Vagina (tissue), 2 donors: ENCODE data around the gene ZNF629. TPM values are rescaled to one million over a fixed set of nuclear protein-coding genes. Genes with fewer than 3 reads are reported as not detected.

Experiments used
- DNase-seq, 2 donors: peaks; one replicate each; pipeline ENCODE4 v3.0.0-alpha.2; 2017; ENCODE audit errors: extremely low spot score in 2 of 2
- H3K27ac ChIP-seq: fragments of 200-600 bp; sonication (generic); one replicate; pipeline ENCODE4 v1.5.1; 2019
- H3K27me3 ChIP-seq: fragments of 200-600 bp; sonication (generic); one replicate; pipeline ENCODE4 v1.5.1; 2019
- H3K36me3 ChIP-seq, 2 donors: fragments of 200-600 bp; sonication (generic); one replicate each; pipeline ENCODE4 v1.5.1; 2017 to 2019
- H3K4me1 ChIP-seq: fragments of 200-600 bp; sonication (generic); one replicate; pipeline ENCODE4 v1.5.1; 2019
- H3K4me3 ChIP-seq, 2 donors: fragments of 200-600 bp; sonication (generic); 1 replicate in 1 of 2; 2 replicates in 1 of 2; pipeline ENCODE4 v1.5.1; 2016 to 2019
- H3K9me3 ChIP-seq: fragments of 200-600 bp; sonication (generic); one replicate; pipeline ENCODE4 v1.5.1; 2019
- POLR2A ChIP-seq, 2 donors: fragments of 450-650 bp; IDR thresholded peaks; one replicate each; pipeline ENCODE4 v1.6.1; 2017; ENCODE audit warnings: antibody characterized with exemption in 2 of 2, mild to moderate bottlenecking in 2 of 2, moderate library complexity in 2 of 2
- POLR2AphosphoS5 ChIP-seq, 2 donors: sonication (generic); formaldehyde crosslinking; IDR thresholded peaks; one replicate each; pipeline ENCODE4 v1.9.0; 2017; ENCODE audit warnings: antibody characterized with exemption in 2 of 2, mild to moderate bottlenecking in 2 of 2, low read depth in 1 of 2; ENCODE audit not compliant: insufficient read depth in 1 of 2
- intact Hi-C: fragments of 100-400 bp; cut with DNase I; formaldehyde crosslinking; loops from one replicate; pipeline ENCODE4 v1.15.1; 2023
- total RNA-seq: library from RNA; depleted of rRNA; stranded (reverse); fragments of >200 nt; gene quantifications from one replicate; pipeline ENCODE4 v1.2.3, GENCODE V29; 2016
- TF ChIP-seq, protein P1 (sequence below), 3 experiments: fragments of 450-650 bp in 2 of 3; fragments of 200-600 bp in 1 of 3; sonication (generic) in 1 of 3; IDR thresholded peaks; one replicate each; pipeline ENCODE4 v1.5.1; 2017 to 2019; ENCODE audit warnings: antibody characterized with exemption in 3 of 3, mild to moderate bottlenecking in 2 of 3, moderate library complexity in 2 of 3

Gene ZNF629
- total RNA-seq, 1 donor from 2014 or later, result 11.3 TPM

DNA sequence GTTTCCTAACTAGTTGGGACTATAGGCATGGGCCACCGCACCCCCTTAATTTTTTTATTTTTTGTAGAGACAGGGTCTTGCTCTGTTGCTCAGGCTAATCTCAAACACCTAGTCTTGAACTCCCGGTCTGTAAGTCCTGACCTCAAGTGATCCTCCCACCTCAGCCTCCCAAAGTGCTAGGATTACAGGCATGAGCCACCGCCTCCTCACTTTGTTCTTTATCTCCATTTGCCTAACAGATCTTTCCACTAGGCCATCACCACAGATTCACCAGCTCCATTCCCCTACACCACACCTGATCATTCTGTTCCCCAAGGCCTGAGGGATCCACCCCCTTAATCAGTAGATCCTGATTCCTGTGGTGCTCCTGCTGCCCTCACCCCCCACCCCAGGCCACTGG lies 7.6 kb upstream of the ZNF629 start:
- intact Hi-C loops, result no loop called here
- Histone ChIP-seq H3K36me3 (no peaks in the 10 kb centered on the region), H3K9me3 (no peaks in the 10 kb centered on the region), H3K4me3 (no peak overlapping the region), H3K27ac (no peak overlapping the region), H3K27me3 (no peaks in the 10 kb centered on the region), H3K4me1 (no peaks in the 10 kb centered on the region)
- DNase-seq, result no peak
- TF ChIP-seq POLR2AphosphoS5 (IDR thresholded peaks at IDR 0.05; ENCODE audit: insufficient read depth in 1 of 2, low read depth in 1 of 2) (no peak), POLR2A (IDR thresholded peaks at IDR 0.05) (no peak)
- TF ChIP-seq, protein P1, sequence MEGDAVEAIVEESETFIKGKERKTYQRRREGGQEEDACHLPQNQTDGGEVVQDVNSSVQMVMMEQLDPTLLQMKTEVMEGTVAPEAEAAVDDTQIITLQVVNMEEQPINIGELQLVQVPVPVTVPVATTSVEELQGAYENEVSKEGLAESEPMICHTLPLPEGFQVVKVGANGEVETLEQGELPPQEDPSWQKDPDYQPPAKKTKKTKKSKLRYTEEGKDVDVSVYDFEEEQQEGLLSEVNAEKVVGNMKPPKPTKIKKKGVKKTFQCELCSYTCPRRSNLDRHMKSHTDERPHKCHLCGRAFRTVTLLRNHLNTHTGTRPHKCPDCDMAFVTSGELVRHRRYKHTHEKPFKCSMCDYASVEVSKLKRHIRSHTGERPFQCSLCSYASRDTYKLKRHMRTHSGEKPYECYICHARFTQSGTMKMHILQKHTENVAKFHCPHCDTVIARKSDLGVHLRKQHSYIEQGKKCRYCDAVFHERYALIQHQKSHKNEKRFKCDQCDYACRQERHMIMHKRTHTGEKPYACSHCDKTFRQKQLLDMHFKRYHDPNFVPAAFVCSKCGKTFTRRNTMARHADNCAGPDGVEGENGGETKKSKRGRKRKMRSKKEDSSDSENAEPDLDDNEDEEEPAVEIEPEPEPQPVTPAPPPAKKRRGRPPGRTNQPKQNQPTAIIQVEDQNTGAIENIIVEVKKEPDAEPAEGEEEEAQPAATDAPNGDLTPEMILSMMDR (IDR thresholded peaks at IDR 0.05), result no peak

- intact Hi-C loops, result no loop called here
- Histone ChIP-seq H3K9me3 (no peaks in the 10 kb centered on the region), H3K4me3 (no peak overlapping the region), H3K36me3 (no peaks in the 10 kb centered on the region), H3K27me3 (no peaks in the 10 kb centered on the region), H3K4me1 (no peaks in the 10 kb centered on the region), H3K27ac (no peak overlapping the region)
- no peak for DNase-seq
- TF ChIP-seq, protein P1 (IDR thresholded peaks at IDR 0.05), result no peak
- TF ChIP-seq POLR2AphosphoS5 (IDR thresholded peaks at IDR 0.05; ENCODE audit: insufficient read depth in 1 of 2, low read depth in 1 of 2) (no peak), POLR2A (IDR thresholded peaks at IDR 0.05) (no peak)
These were observed 6.6 kb upstream of the ZNF629 start for GRCh38 chr16:30793508-30794069.

GRCh38 chr16:30787613-30788378 lies 791 bp upstream of the ZNF629 start:
- Histone ChIP-seq H3K4me1 (peaks cover 29% of the 10 kb centered on the region), H3K9me3 (no peaks in the 10 kb centered on the region), H3K27ac (peak overlapping the region; percentile 85), H3K36me3 (peaks cover 0 to 14% of the 10 kb centered on the region in 2 donors), H3K27me3 (no peaks in the 10 kb centered on the region), H3K4me3 (peak overlapping the region; percentile 66 to 94)
- no peak for DNase-seq
- intact Hi-C loops, result no loop called here
- no peak for TF ChIP-seq POLR2A (IDR thresholded peaks at IDR 0.05)

- intact Hi-C loops, result no loop called here
- H3K36me3 ChIP-seq, result peaks cover 0 to 27% of the 10 kb centered on the region in 2 donors
- H3K27ac ChIP-seq, result peak overlapping the region; percentile 85
- no peak for DNase-seq
- H3K9me3 ChIP-seq, result no peaks in the 10 kb centered on the region
- peak overlapping the region; percentile 66 to 94 for H3K4me3 ChIP-seq
- no peak for TF ChIP-seq POLR2AphosphoS5 (IDR thresholded peaks at IDR 0.05; ENCODE audit: insufficient read depth in 1 of 2, low read depth in 1 of 2)
- TF ChIP-seq, protein P1 (IDR thresholded peaks at IDR 0.05), result no peak
- no peak for TF ChIP-seq POLR2A (IDR thresholded peaks at IDR 0.05)
- peaks cover 29% of the 10 kb centered on the region for H3K4me1 ChIP-seq
- no peaks in the 10 kb centered on the region for H3K27me3 ChIP-seq
These were observed 680 bp downstream of the ZNF629 start for GRCh38 chr16:30786115-30786935.
